Activated naive CD8-positive, alpha-beta T cell treated with anti-CD3 and anti-CD28 coated beads, Interleukin-2, amount 50 U/mL, for 24 hours (primary cell): ENCODE results near the gene LCE7A.

Source experiments
- ATAC-seq: fragments of 150-1000 bp; cut with Tn5 transposase; one replicate; pipeline ENCODE4 v1.10.0; 2021
- DNase-seq: peaks from one replicate; pipeline ENCODE4 v3.0.0; 2021
- H3K27ac Mint-ChIP-seq: one replicate; pipeline ENCODE4 v1.8.0; 2021; ENCODE audit warnings: mild to moderate bottlenecking, mixed read lengths
- H3K27me3 Mint-ChIP-seq: one replicate; pipeline ENCODE4 v1.8.0; 2021; ENCODE audit warnings: mixed read lengths
- H3K36me3 Mint-ChIP-seq: one replicate; pipeline ENCODE4 v1.8.0; 2021; ENCODE audit warnings: low read depth, mixed read lengths
- H3K4me1 Mint-ChIP-seq: one replicate; pipeline ENCODE4 v1.8.0; 2021; ENCODE audit warnings: mixed read lengths
- H3K4me3 Mint-ChIP-seq: one replicate; pipeline ENCODE4 v1.8.0; 2021; ENCODE audit warnings: mild to moderate bottlenecking, moderate library complexity, mixed read lengths
- H3K9me3 Mint-ChIP-seq: one replicate; pipeline ENCODE4 v1.8.0; 2021; ENCODE audit warnings: mixed read lengths

LCE7A gene, protein sequence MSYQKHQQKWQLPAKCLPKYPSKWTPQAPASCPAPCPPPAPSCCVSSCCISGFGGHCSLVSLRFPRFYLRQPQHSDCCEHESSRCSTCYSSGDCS

DNA sequence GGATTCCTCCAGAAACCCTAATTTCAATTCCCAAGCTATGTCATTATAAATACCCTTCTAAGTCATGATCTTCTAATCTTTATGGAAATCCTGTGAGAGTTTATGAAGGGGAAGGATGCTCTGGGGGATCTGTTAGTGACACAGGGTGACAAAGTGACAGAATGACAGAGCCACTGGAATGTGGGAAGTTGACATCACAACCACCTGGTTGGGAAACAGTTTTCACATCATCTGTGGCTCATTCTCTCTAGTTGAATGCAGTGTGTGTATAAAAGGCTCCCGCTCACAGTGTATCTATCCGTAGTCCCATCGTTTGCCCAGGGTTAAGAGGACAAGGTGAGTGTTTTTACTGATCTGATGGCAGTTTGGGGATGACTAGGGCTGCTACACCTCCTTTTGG is at the start of gene LCE7A:
Gene LCE7A (plus strand): TSS at position 301 of the 400 bp plus-strand sequence. CDS start 702 bp downstream, outside the sequence.
- DNase-seq, result no peak
- Mint-ChIP-seq H3K27me3 (peaks cover 11% of the 10 kb centered on the region), H3K36me3 (no peaks in the 10 kb centered on the region), H3K9me3 (no peaks in the 10 kb centered on the region), H3K27ac (no peak within 1 kb of the TSS), H3K4me3 (no peak within 1 kb of the TSS), H3K4me1 (no peaks in the 10 kb centered on the region)
- no peak for ATAC-seq

DNA sequence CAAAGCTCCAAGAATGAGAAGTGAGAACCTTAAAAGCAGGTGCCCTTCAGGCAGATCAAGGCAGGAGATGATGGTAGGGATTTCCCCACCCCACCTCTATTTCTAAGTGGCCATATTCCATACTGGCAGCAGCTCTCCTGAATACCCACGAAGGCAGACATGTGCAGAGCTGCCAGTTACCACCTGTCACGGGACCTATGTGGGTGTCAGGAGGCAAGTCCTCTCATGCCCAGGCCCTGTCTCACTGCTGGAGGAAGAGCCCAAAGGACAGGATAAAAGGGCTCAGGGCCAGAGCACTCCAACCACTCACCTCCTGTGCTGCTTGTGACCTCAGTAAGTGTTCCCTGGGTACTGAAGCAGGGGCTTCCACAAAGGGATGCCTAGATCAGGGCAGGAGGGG is 48.7 kb upstream of the LCE7A start:
- H3K27ac Mint-ChIP-seq, result no peak overlapping the region
- no peaks in the 10 kb centered on the region for H3K36me3 Mint-ChIP-seq
- ATAC-seq (no peak), DNase-seq (no peak)
- H3K9me3 Mint-ChIP-seq, result no peaks in the 10 kb centered on the region
- H3K27me3 Mint-ChIP-seq, result peaks cover 8% of the 10 kb centered on the region
- H3K4me1 Mint-ChIP-seq, result no peaks in the 10 kb centered on the region
- no peak overlapping the region for H3K4me3 Mint-ChIP-seq

DNA sequence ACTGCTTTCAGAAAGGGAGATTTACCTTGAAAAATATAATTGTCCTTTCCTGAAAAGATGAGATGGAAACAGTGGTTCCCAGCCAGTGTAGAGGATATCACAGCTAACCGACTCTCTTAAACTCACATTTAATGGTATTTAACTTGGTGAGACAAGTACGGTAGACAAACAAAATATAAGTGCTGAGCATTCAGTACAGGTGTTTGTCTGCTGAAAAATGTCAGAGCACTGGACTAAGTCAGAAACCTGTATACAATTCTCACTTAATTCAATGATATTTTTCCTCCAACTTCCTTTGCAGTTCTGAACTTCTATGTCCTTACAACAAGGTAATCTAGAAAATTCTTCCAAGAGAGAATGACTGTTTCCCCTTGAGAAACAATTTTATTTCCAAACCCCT is 48.1 kb upstream of the LCE7A start, which contains the start of gene LCE1B:
Gene LCE1B (plus strand): TSS at position 301 of the 400 bp plus-strand sequence. CDS start 476 bp downstream, outside the sequence.
- ATAC-seq (no peak), DNase-seq (no peak)
- H3K36me3 Mint-ChIP-seq, result no peaks in the 10 kb centered on the region
- H3K27ac Mint-ChIP-seq, result no peak within 1 kb of the TSS
- no peaks in the 10 kb centered on the region for H3K4me1 Mint-ChIP-seq
- no peak within 1 kb of the TSS for H3K4me3 Mint-ChIP-seq
- no peaks in the 10 kb centered on the region for H3K9me3 Mint-ChIP-seq
- peaks cover 8% of the 10 kb centered on the region for H3K27me3 Mint-ChIP-seq

GRCh38 chr1:152817309-152817708 is 42.5 kb upstream of the LCE7A start:
- no peaks in the 10 kb centered on the region for H3K27me3 Mint-ChIP-seq

DNA sequence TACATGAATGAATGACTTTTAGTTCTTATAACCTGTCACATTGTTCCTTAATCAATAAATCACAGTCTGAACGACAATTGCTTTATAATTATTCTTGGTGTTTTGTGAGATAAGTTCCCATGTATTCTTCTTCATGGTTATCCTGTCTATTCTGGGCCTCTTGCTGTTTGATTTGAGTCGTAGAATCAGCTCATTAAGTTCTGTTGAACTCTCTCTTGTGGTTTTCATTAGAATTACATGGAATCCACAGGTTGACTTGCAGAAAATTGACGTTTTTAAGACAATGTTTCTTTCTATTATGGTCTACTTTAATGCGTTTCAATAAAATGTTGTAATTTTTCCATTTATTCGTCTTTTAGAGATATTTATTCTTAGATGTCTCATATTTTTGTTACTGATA is 36.5 kb upstream of the LCE7A start:
- H3K4me3 Mint-ChIP-seq, result no peak overlapping the region
- DNase-seq, result no peak
- peaks cover 16% of the 10 kb centered on the region for H3K27me3 Mint-ChIP-seq
- no peaks in the 10 kb centered on the region for H3K4me1 Mint-ChIP-seq
- no peak for ATAC-seq
- no peaks in the 10 kb centered on the region for H3K36me3 Mint-ChIP-seq
- no peak overlapping the region for H3K27ac Mint-ChIP-seq
- no peaks in the 10 kb centered on the region for H3K9me3 Mint-ChIP-seq

More at GRCh38 chr1:152817309-152817708, 42.5 kb upstream of the LCE7A start:
- Mint-ChIP-seq H3K36me3 (no peaks in the 10 kb centered on the region), H3K27ac (no peak overlapping the region), H3K9me3 (no peaks in the 10 kb centered on the region), H3K4me1 (no peaks in the 10 kb centered on the region), H3K4me3 (no peak overlapping the region)
- DNase-seq (no peak), ATAC-seq (no peak)

DNA sequence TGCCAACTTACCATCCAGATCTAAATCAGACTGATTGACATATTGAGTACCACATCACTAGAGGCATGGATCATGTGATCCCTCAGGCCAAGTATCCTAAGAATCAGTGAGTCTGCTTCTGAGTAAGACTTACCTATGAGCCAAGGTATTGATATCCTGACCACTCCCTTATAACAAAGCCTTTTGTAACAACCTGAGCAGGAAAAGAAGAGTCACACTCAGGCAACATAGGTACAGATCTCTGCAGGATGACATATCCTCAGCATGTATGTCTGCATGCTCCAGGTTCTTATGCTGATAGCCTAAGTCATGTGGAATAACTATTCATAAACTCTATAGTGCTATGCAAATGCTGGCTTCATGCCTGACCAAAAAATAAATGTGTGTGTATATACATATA is 34.8 kb upstream of the LCE7A start:
- H3K27me3 Mint-ChIP-seq, result peaks cover 19% of the 10 kb centered on the region
- no peak for DNase-seq
- H3K4me3 Mint-ChIP-seq, result no peak overlapping the region
- H3K27ac Mint-ChIP-seq, result no peak overlapping the region
- H3K36me3 Mint-ChIP-seq, result no peaks in the 10 kb centered on the region
- no peak for ATAC-seq
- no peaks in the 10 kb centered on the region for H3K9me3 Mint-ChIP-seq
- no peaks in the 10 kb centered on the region for H3K4me1 Mint-ChIP-seq

DNA sequence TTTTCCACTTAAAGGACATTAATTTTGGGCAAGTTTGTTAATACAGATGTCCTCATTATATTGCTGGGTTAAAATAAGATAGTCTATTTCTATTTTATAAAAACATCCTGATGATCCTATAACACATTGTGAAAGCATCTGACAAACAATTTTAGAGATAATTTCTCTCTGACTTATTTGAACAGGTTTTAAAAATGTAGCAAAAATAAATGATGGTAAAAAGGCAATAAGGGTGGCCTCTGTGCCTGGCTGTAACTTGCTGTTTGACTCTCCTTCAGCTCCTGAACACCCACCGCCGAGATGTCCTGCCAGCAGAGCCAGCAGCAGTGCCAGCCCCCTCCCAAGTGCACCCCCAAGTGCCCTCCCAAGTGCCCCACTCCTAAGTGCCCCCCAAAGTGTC is 32.6 kb upstream of the LCE7A start, which contains the start of gene LCE1A:
Gene LCE1A (plus strand): TSS at position 301 of the 400 bp plus-strand sequence. CDS start 0 bp downstream, at position 301.
- H3K4me3 Mint-ChIP-seq, result no peak within 1 kb of the TSS
- no peak within 1 kb of the TSS for H3K27ac Mint-ChIP-seq
- no peaks in the 10 kb centered on the region for H3K9me3 Mint-ChIP-seq
- H3K4me1 Mint-ChIP-seq, result no peaks in the 10 kb centered on the region
- no peaks in the 10 kb centered on the region for H3K36me3 Mint-ChIP-seq
- DNase-seq, result no peak
- peaks cover 21% of the 10 kb centered on the region for H3K27me3 Mint-ChIP-seq
- no peak for ATAC-seq

GRCh38 chr1:152836870-152837269 is 22.9 kb upstream of the LCE7A start:
- Mint-ChIP-seq H3K36me3 (no peaks in the 10 kb centered on the region), H3K4me3 (no peak overlapping the region), H3K27ac (no peak overlapping the region), H3K27me3 (peaks cover 5% of the 10 kb centered on the region), H3K4me1 (no peaks in the 10 kb centered on the region), H3K9me3 (no peaks in the 10 kb centered on the region)
- DNase-seq, result no peak
- no peak for ATAC-seq

GRCh38 chr1:152842556-152842955 is 17.2 kb upstream of the LCE7A start, which contains the start of gene LCE6A:
Gene LCE6A, plus strand, starts transcription at chr1:152842856. Its CDS starts 665 bp downstream, at chr1:152843521.
- H3K4me3 Mint-ChIP-seq, result no peak within 1 kb of the TSS
- no peaks in the 10 kb centered on the region for H3K4me1 Mint-ChIP-seq
- H3K36me3 Mint-ChIP-seq, result no peaks in the 10 kb centered on the region
- H3K27ac Mint-ChIP-seq, result no peak within 1 kb of the TSS
- no peaks in the 10 kb centered on the region for H3K9me3 Mint-ChIP-seq
- DNase-seq, result no peak
- ATAC-seq, result no peak
- H3K27me3 Mint-ChIP-seq, result peaks cover 5% of the 10 kb centered on the region

DNA sequence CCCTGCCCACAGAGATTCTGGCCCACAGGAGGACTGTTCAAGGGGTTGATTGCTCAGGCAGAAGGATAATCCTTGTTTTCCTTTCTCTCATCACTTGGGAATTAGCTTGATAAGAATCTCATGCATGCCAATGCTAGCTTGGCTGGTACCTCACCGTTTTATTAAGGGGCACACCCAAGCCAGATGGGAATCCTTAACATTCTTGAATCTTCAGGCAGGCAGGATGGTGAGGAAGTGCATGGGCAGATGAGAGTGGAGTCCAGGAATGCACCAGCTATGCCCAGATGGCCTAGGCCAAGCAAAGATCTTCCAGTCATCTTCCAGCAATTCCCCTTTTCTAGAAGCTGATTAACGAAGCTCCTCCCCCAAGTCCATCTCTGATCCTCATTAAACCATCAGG is 4.1 kb upstream of the LCE7A start:
- ATAC-seq (no peak), DNase-seq (no peak)
- peaks cover 8% of the 10 kb centered on the region for H3K27me3 Mint-ChIP-seq
- H3K4me1 Mint-ChIP-seq, result no peaks in the 10 kb centered on the region
- H3K4me3 Mint-ChIP-seq, result no peak overlapping the region
- no peaks in the 10 kb centered on the region for H3K36me3 Mint-ChIP-seq
- H3K27ac Mint-ChIP-seq, result no peak overlapping the region
- no peaks in the 10 kb centered on the region for H3K9me3 Mint-ChIP-seq

DNA sequence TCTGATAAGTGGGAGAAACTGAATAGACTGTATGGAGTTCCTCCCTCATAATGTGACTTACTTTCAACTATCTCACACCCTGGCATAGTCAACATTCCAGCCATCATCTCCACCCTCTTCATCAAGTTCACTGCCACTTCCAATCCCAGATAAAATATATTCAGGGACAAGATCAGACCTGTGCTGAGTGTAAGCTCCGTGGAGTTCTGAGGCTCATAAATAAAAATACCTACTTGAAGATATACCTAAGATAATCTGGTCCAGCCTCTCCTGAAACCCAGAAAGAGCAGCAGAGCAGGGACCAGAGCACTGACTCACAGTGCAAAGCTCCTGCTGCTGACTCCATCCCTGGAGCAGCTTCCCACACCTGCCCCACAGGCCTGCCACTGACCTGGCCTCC is 1.7 kb upstream of the LCE7A start:
- no peak for DNase-seq
- Mint-ChIP-seq H3K36me3 (no peaks in the 10 kb centered on the region), H3K4me3 (no peak overlapping the region), H3K27ac (no peak overlapping the region), H3K4me1 (no peaks in the 10 kb centered on the region), H3K9me3 (no peaks in the 10 kb centered on the region), H3K27me3 (peaks cover 11% of the 10 kb centered on the region)
- ATAC-seq, result no peak

DNA sequence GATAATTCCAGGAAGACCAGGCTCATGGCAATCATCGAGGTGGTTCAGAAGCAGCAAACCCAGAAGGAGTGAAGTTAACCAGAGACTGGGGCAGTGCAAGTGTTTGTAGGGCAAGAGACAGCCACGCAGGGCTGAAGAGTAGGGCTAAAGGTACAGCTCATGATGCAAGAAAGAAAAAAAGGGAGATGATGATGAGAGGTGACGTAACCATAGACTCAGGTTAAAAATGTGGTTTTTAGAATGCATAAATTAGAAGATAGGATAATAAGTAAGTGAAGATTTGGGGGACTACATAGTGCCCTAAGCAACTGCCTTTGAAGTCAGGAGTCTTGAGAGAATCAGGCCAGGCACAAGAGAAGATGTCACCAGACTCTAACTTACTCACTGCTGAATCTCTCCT is 333 bp downstream of the LCE7A start:
- Mint-ChIP-seq H3K9me3 (no peaks in the 10 kb centered on the region), H3K4me1 (no peaks in the 10 kb centered on the region), H3K4me3 (no peak overlapping the region), H3K27me3 (peaks cover 11% of the 10 kb centered on the region), H3K36me3 (no peaks in the 10 kb centered on the region), H3K27ac (no peak overlapping the region)
- no peak for ATAC-seq
- no peak for DNase-seq

- ATAC-seq (no peak), DNase-seq (no peak)
- Mint-ChIP-seq H3K4me3 (no peak overlapping the region), H3K4me1 (no peaks in the 10 kb centered on the region), H3K27me3 (peaks cover 11% of the 10 kb centered on the region), H3K27ac (no peak overlapping the region), H3K36me3 (no peaks in the 10 kb centered on the region), H3K9me3 (no peaks in the 10 kb centered on the region)
Observed at GRCh38 chr1:152861374-152861773, 1.6 kb downstream of the LCE7A start.

DNA sequence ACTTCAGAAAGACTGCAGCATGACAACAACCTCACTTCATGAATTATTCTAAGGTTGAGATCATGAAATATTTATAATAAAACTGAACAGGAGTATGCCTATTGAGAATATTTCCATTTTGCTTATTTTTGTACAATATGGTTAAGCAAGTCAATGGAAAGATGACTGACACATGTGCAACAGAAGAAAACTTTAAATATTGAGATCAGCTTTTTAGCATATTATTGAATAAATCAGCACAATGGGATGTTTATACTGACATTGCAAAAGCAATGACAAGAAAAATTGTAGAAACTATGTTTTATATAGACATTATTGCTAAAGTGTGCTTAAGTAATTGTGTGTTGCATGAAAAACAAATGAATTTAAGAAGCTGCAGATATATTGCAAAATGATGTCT is 4.6 kb downstream of the LCE7A start:
- Mint-ChIP-seq H3K27ac (no peak overlapping the region), H3K4me1 (no peaks in the 10 kb centered on the region), H3K4me3 (no peak overlapping the region), H3K27me3 (peaks cover 4% of the 10 kb centered on the region), H3K36me3 (no peaks in the 10 kb centered on the region), H3K9me3 (no peaks in the 10 kb centered on the region)
- ATAC-seq, result no peak
- no peak for DNase-seq

DNA sequence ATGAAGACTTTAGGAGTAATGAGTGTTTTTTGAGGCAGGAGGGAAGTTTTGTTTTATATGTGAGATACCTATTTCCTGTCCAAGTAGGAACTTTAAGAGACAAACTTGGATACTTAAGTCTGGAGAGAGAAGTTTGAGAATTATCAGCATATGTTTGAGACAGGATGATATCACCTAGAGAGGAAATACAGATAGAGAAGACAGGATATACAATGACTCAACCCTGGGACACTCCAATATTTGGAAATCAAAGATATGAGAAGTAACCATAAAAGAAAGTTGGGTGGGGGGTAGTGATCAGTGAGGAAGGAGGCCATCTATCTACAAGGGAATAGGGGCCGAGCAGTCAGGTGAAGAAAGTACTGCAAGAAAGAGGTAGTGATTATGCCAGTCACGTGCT is 6.5 kb downstream of the LCE7A start:
- Mint-ChIP-seq H3K36me3 (no peaks in the 10 kb centered on the region), H3K9me3 (no peaks in the 10 kb centered on the region), H3K27ac (no peak overlapping the region), H3K4me3 (no peak overlapping the region), H3K4me1 (no peaks in the 10 kb centered on the region), H3K27me3 (peaks cover 1% of the 10 kb centered on the region)
- DNase-seq, result no peak
- ATAC-seq, result no peak
